ENCODE data around the gene IFNLR1. TPM values are rescaled to one million over a fixed set of nuclear protein-coding genes. Genes with fewer than 3 reads are reported as not detected.

IFNLR1 gene
- total and polyA plus RNA-seq, 2 of the 8 experiments (the other 6 are each of a cell fraction or from before 2014, with no cell fraction given), result 6.8 to 10.1 TPM

GRCh38 chr1:24120965-24121364 is 66.1 kb downstream of the IFNLR1 start:
- no peak overlapping the region for H4K5ac ChIP-seq (ENCODE audit: insufficient read length, low read depth, low read length)
- H3K23me2 ChIP-seq (ENCODE audit: low read depth, low read length), result no peaks in the 10 kb centered on the region
- no peak overlapping the region for H3K14ac ChIP-seq (ENCODE audit: insufficient read length)
- no peak overlapping the region for H3K27ac ChIP-seq (ENCODE audit: low read depth, low read length)
- H3K56ac ChIP-seq (replicated peaks; ENCODE audit: insufficient read length, low read depth, low read length), result no peak overlapping the region
- no peak overlapping the region for H3K4me3 ChIP-seq (ENCODE audit: extremely low read depth in 1 of 4, insufficient read depth in 2 of 4, low read depth in 3 of 4, low read length in 4 of 4)
- 86% methylated on average over 2 of the region's 3 CpGs; no CpG with 5 or more reads in 1 of the 2 experiments for WGBS, 2 experiments (ENCODE audit: extremely low coverage in 1 of 2, insufficient coverage in 1 of 2, insufficient read length in 1 of 2, insufficient replicate concordance in 2 of 2, low coverage in 1 of 2, low lambda C conversion rate in 2 of 2, missing lambda C conversion rate in 1 of 2)
- TF ChIP-seq RBBP5 (IDR thresholded peaks at IDR 0.05; ENCODE audit: borderline replicate concordance, low read depth, low read length), result no peak
- TF ChIP-seq RAD21 (IDR thresholded peaks at IDR 0.05 in 1 of 2, conservative IDR thresholded peaks at IDR 0.05 in 1 of 2; ENCODE audit: low read depth in 2 of 2, low read length in 2 of 2), result no peak
- H3K79me1 ChIP-seq (ENCODE audit: low read depth, low read length), result no peaks in the 10 kb centered on the region
- POLR2A ChIA-PET (ENCODE audit: partially characterized antibody), result interaction anchor here (0.9 to 2.4 kb wide), 2 partner anchors 9 to 29 kb away, joined by 3 to 9 read pairs; partner anchors contain the start of gene MYOM3
- H3K9me3 ChIP-seq (ENCODE audit: insufficient read depth in 2 of 2, low read depth in 1 of 2, low read length in 1 of 2), result no peaks in the 10 kb centered on the region
- no peaks in the 10 kb centered on the region for H3K27me3 ChIP-seq (replicated peaks in 1 of 4; ENCODE audit: control insufficient read depth in 3 of 4, extremely low read depth in 1 of 4, insufficient read depth in 3 of 4, low read length in 3 of 4)
- no peaks in the 10 kb centered on the region for H4K20me1 ChIP-seq (replicated peaks in 1 of 2; ENCODE audit: control insufficient read depth in 1 of 2, insufficient read depth in 2 of 2, low read length in 2 of 2)
- H2BK12ac ChIP-seq (ENCODE audit: low read depth, low read length), result no peak overlapping the region
- no peak overlapping the region for H2BK120ac ChIP-seq (replicated peaks; ENCODE audit: low read depth, low read length)
- H3K9ac ChIP-seq (replicated peaks in 1 of 4; ENCODE audit: extremely low read depth in 1 of 4, low read depth in 3 of 4, low read length in 3 of 4), result no peak overlapping the region
- H4K91ac ChIP-seq (replicated peaks; ENCODE audit: insufficient read length, low read length), result no peak overlapping the region
- no peak for DNase-seq (ENCODE audit: low read depth in 1 of 2, low spot score in 2 of 2)
- H3K23ac ChIP-seq (ENCODE audit: insufficient read length), result no peak overlapping the region
- H3K36me3 ChIP-seq (ENCODE audit: control insufficient read depth in 2 of 4, insufficient read depth in 4 of 4, low read length in 3 of 4), result no peaks in the 10 kb centered on the region
- no peak overlapping the region for H2AK5ac ChIP-seq (ENCODE audit: low read depth, low read length)
- H2BK15ac ChIP-seq (ENCODE audit: low read length), result peak overlapping the region; percentile 8; the same call in 1 of the 2 replicates
- H2BK20ac ChIP-seq (ENCODE audit: low read length), result no peak overlapping the region
- no peak overlapping the region for H3K4ac ChIP-seq (replicated peaks; ENCODE audit: insufficient read length, low read depth, low read length)
- no peak for FAIRE-seq
- peaks cover 0 to 2% (median 0%) of the 10 kb centered on the region in 4 experiments; a peak in 4 of 7 replicates for H3K4me1 ChIP-seq (replicated peaks in 1 of 4; ENCODE audit: control insufficient read depth in 3 of 4, insufficient read depth in 4 of 4, low read length in 3 of 4)
- no peak overlapping the region for H2AFZ ChIP-seq (ENCODE audit: low read length)
- H2BK5ac ChIP-seq (ENCODE audit: low read depth, low read length), result no peak overlapping the region
- H4K8ac ChIP-seq (ENCODE audit: extremely low read depth, insufficient read depth, low read length), result no peak overlapping the region
- no peaks in the 10 kb centered on the region for H3K79me2 ChIP-seq (ENCODE audit: control insufficient read depth in 1 of 2, insufficient read depth in 2 of 2, low read length in 2 of 2)
- H3K4me2 ChIP-seq (ENCODE audit: insufficient read depth in 1 of 2, low read depth in 2 of 2, low read length in 2 of 2), result no peak overlapping the region
- CTCF ChIA-PET (ENCODE audit: partially characterized antibody), result interaction anchor here (0.9 to 2.1 kb wide), 4 partner anchors 24 to 263 kb away, joined by 3 to 8 read pairs (median 4); no protein-coding TSS in a partner anchor
- H3K18ac ChIP-seq (ENCODE audit: extremely low read depth, low read length), result no peak overlapping the region

Measured in H1 (cell line).